HG03439 (cell line): ENCODE data around the gene SIL1.
"Not testable (repeated sequence)": the region's sequence is repeated elsewhere in the genome, so short reads cannot be mapped to it uniquely, and the experiment has no call there.

ENCODE experiments used
- ATAC-seq: cut with Tn5 transposase; IDR thresholded peaks from one replicate; pipeline ENCODE4 v1.9.1; 2021; ENCODE audit warnings: mild to moderate bottlenecking, moderate library complexity; ENCODE audit not compliant: unreplicated experiment

SIL1 gene

GRCh38 chr5:139205124-139205523 lies 7.0 kb upstream of the SIL1 start:
- no peak for ATAC-seq

DNA sequence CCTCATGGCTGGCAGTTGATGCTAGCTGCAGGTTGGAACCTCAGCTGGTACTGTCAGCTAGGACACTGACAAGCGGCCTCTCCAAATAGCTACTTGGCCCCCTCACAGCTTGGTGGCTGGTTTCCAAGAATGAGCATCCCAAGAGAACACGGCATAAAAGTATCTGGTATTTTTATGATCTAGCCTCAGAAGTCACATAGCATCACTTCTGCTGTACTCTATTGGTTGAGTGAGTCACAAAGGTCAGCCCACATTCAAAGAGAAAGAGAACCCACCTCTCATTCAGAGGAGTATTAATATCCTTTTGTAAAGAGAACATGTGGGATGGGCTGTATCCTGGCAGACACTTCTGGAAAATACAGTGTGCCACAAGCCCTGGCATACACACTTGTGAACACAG lies 6.0 kb upstream of the SIL1 start:
- ATAC-seq, result no peak

DNA sequence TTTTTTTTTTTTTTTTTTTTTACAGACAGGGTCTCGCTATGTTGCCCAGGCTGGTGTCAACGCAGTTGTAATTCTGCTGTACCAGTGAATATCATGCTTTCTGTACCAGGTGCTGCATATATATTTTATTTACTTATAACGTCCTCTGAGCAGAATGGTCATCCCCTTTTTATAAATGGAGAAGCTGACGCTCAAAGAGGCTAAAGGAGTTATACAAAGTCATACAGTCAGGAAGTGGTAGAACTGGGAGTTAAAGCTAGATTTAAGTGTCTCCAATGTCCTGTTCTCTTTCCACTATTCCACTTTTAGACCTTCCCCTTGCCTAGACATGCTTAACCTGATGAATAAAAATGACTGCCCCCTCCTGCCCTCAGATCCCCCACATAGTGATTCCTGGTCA lies 1.2 kb upstream of the SIL1 start:
- no peak for ATAC-seq

DNA sequence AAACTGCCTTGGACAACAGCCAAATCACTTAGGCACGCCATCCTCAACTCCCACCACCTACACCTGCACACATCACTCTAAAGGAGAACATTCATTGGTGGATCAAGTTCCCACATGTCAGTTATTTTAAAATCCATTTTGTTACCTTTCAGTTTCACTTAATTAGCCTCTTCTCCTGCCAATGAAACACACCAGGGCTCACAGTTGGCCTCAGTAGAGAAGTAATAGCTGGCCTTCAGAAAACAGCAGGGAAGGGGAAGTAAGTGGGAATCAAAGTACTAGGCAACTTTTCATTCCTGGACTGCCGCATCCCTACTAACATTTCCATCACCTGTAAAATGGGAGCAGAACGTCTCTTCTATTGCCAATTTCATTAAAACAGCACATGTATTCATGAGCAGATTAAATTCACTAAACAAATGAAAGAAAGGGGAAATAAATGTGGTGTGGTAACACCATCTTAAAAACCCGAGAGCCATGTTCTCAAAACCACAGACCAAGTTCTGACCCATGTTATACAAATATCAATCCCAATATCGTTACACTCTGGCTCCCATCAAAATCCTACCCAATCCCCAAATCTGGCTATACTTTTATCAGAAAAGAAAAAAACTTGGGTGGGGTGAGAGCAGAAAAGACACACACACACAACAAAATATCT lies 1.7 kb downstream of the SIL1 start:
- no peak for ATAC-seq

DNA sequence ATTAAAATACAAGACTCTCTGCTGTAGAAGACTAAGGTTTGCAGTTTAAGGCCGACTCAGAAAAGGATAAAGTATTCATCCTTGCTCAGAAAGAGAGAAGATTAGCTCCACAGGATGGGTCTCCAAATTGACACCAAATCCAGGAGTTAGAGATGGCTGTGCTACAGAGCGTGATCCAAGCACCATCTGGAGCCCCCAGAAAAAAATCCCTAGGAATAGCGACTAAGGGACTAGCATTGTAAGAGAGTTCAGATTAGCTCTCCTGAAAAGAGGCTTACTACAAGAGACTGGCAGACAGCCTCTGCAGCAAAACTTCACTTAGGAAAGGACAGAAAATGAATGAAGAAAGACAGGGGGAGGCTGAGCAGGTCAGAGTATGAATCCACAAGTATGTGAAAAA lies 3.7 kb downstream of the SIL1 start:
- ATAC-seq, result no peak

- ATAC-seq, result no peak
Measured at GRCh38 chr5:139193928-139194327, 4.2 kb downstream of the SIL1 start.

DNA sequence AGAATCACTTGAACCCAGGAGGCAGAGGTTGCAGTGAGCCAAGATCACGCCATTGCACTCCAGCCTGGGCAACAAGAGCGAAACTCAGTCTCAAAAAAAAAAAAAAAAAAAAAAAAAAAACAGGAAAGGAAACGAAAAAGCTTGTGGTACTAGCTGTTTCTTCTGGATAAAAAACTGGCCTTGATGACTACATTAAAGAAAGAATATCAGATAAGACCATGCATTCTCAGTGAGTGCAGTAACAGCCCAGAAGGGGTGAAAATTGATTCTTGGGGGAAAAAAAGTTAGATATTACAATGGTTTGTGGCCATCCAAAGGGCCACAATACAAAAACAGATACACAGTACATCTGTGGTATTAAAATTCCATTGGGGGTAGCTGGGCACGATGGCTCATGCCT lies 5.3 kb downstream of the SIL1 start:
- not testable (repeated sequence) for ATAC-seq

DNA sequence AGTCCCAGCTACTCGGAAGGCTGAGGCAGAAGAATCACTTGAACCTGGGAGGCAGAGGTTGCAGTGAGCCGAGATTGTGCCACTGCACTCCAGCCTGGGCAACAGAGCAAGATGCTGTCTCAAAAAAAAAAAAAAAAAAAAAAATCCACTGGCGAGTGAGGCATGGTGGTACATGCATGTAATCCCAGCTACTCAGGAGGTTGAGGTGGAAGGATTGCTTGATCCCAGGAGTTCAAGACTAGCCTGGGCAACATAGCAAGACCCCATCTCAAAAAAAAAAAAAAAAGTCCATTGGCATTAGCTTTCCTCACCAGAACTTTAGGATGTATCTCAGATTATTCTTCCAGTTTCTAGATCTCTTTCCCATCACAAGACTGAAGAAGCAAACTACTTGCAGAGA lies 6.2 kb downstream of the SIL1 start:
- ATAC-seq, result not testable (repeated sequence)

GRCh38 chr5:139190125-139190524 lies 8.0 kb downstream of the SIL1 start:
- no peak for ATAC-seq

- no peak for ATAC-seq
Measured at GRCh38 chr5:139188558-139189270, 9.5 kb downstream of the SIL1 start.

DNA sequence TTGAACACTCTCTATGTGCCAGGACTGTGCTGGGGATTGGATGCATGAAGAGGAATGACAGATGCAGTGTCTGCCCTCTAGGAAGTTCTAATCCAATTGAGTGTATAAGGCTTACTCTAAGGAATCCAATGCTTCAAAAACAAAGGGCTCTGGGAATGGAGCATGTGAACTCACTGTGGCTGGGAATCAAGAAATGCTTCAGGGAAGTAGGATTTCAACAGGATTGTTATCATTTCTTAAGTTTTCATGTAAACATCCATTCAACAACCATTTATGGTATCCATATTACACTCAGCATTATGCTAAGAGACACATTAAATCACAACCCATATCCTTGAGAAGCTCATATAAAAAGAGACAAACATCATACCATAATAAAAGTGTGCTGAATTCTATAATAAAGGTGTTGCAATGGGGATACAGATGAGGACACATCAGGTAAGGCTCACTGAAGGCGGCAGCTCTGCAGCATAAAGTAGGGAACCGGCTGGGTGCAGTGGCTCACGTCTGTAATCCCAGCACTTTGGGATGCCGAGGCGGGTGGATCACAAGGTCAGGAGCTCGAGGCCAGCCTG lies 11.3 kb downstream of the SIL1 start:
- ATAC-seq, result no peak

DNA sequence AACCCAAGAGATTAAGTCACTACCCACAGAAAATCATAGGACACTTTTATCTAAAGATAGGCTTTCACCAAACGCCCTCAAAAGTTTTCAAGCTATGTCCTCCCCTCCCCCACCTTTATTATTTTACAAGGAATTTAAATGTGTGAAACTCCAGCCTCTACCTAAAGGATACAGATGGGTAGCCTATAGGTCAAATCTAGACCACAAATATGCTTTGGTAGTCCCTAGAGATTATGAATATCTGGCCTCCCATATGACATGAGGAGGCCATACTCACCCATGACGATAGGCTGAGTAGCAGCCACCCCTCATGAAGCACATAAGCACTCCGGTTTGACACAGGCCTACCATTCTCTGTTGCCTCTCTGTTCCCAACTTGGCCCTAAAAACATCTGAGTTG lies 11.9 kb downstream of the SIL1 start:
- ATAC-seq, result no peak

DNA sequence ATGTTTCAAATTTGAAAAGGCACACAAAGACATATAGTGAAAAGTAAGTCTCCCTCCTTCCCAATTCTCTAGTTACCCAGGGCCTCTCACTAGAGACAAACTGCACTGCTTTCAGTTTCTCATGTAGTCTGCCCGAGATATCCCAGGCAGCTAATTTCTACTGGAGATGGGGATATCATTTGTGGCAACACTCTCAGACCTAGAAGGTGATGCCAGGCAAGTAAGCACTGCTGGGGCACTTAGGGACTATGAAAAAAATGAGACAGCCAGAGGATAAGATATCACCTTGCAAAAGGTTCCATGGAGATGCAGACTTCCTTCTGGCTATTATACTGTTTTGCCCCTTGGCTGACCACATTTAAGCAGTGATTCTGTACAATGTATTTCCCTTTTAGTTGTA lies 12.6 kb downstream of the SIL1 start:
- ATAC-seq, result no peak

DNA sequence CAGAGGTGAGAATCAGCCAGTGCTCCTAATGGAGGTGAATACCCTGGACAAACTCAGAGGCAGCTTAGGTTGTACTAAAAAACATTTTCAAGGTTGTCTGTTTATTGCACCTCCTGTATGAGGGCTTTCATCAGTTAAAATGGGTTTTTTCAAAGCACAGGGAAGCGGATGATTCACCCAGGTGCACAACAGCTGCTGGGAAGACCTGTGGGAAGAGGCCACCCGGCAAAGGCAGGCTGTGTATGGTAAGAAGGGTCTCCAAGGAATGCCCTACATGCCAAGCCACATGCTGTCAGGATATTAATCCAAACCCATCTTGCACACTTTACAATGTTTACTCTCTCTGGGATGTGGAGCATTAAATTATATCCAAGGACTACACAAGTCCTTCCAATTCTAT lies 14.7 kb downstream of the SIL1 start:
- ATAC-seq, result no peak

DNA sequence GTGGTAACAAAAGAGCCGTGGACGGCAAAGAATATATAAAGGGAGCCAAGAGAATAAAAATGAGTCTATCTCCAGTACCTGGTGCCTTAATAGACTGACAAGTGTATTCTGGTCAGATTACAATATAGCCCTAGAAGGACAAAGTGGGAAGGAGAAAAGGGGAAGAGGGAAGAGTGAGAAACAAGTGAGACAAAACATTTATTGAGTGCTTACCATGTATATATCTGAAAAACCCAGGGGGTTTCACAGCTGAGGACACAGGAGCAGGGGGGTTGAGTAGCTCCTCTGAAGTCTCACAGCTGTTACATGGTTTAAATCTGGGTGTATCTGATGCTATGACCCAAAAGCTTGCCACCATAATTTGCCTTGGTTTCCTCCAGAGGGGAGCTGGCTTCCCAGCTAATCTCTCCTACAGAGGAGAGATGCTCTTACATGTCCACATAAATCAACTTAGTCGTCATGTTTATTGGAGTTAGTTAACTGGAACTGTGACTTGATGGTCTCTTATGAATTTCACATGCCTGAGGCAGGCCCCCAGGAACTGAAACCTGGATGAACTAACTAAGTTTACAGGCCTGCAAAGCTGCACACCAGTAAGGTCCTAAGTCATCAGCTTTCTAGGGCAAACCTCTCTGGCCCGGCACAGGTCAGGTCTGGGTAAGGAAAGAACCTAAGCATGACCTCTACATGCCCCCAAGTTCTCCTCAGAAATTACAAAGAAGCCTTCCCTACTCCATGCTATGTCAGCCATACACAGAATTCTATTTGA lies 15.5 kb downstream of the SIL1 start:
- no peak for ATAC-seq

DNA sequence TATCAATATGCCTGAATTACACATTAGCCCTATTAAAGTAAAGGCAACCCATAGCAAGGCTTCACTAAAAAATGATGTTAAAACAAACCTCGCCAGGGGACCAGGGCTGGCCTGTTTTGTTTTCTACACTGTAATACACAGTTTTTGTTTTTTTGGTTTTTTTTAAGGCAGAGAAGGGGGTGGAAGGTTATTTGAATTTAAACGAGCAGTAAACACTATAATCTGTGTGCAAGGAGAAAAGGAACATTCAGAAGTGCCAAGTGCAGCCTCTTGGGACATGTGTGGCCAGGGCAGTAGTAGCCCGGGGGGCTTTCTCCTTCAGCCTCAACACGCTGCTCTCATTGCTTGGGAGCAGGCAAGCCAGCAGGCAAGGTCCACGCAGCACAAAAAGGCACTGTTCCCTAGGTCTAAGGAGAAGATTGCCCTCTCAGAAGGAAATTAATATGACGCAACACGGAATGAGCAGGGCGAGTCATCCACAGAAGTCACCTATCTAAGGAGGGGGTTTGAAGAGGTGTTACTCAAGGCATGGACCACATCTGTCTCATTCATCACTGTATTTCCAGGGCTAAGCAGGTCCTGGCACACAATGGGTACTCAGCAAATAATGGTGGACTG lies 16.2 kb downstream of the SIL1 start:
- no peak for ATAC-seq

DNA sequence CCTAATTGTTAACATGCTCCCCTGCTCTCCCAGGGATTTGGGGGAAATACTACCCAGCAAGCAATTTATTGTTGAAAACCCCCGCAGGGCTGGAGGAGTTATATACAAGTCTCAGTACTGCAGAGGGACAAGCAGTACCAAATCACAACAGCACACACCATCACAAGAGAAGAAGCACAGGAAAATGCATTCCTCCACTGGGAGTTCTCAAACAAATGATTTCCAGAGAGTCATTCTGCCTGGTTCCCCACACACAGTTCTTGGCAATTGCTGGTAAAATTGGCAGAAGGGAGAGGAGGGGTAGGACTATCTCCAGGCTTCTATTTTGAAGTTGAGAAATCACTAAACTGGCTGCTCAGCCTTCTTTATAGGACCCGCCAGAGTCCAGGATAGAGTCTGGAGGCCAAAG lies 16.8 kb downstream of the SIL1 start:
- no peak for ATAC-seq

DNA sequence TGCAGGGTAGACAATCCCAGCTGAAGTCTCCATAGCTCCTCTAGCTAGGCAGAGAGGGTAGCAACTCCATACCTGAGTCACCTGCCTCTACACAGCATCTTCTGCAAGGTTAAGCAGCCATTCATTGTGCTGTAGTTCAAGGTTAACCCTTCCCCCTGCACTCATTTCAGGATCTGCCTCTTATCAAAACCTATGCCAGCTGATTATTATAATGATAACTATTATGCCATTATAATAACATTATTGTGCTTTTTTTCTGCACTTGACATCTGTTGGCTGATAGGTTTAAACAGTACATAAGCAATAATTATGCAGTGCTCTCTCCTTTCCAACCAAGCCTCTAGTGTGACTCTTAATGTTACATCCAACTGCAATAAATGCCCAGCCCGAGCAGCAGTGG lies 17.3 kb downstream of the SIL1 start:
- no peak for ATAC-seq

- ATAC-seq, result not testable (repeated sequence)
Measured at GRCh38 chr5:139179778-139180513, 18.2 kb downstream of the SIL1 start.

DNA sequence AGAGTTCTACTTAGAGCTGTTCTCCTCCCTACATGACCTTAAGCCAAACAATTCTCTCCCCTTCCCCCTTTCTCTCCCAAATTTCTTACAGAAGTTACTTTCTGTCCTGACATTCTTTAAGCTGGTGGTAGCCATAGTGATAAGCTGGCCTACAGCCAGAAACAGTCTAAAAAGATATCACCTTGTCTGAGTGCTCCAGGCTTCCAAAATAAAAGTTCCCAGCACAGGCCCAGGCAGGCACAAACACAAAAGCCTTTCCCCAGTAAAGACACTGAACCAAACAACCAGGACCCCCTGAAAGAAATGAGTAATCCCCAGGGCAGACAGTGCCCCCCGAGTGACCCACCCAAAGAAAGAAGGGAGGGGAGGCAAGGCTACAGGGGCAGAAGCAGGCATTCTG lies 19.2 kb downstream of the SIL1 start:
- no peak for ATAC-seq

DNA sequence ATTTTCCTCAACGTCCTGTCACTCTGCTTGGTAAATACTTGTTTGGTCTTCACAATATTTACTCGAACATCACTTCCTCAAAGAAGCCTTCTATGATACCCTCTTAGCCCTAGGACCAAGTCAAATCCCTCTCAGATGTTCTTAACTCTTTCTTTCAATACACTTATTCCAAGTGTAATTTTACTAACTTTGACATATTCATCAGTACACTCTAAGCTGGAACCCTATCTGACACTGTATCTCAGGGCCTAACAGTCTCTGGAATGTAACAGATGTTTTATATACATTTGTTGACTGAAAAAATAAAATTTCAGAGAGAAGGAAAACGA lies 19.6 kb downstream of the SIL1 start:
- ATAC-seq, result no peak
